K562 (cell line): Measurements from ENCODE around the gene SRMS.

Experiments
- EZH2 ChIP-seq: IDR thresholded peaks from 2 replicates; pipeline ENCODE4 v1.6.1; 2012; ENCODE audit warnings: low read depth, mild to moderate bottlenecking, inconsistent platforms, low read length, borderline replicate concordance
- JUN ChIP-seq, 2 experiments: sonication (generic) in 1 of 2; formaldehyde crosslinking in 1 of 2; IDR thresholded peaks; 2 replicates each; pipeline versions ENCODE4 v1.6.1 to v1.8.0; 2012 to 2022; ENCODE audit warnings: borderline replicate concordance in 2 of 2, mild to moderate bottlenecking in 2 of 2, improper control_type of control experiment in 1 of 2, low read depth in 1 of 2, low read length in 1 of 2, missing genetic modification reagents in 1 of 2
- MYNN ChIP-seq, 2 experiments: sonication (generic); formaldehyde crosslinking in 1 of 2; IDR thresholded peaks; 2 replicates each; pipeline versions ENCODE4 v1.5.0 to v1.6.1; 2016 to 2020; ENCODE audit warnings: antibody characterized with exemption in 1 of 2, missing genetic modification reagents in 1 of 2
- NRF1 ChIP-seq, 2 experiments: fragments of 450-650 bp; IDR thresholded peaks in 1 of 2; conservative IDR thresholded peaks in 1 of 2; 2 replicates each; pipeline ENCODE4 v1.6.1; 2014; ENCODE audit warnings: mild to moderate bottlenecking in 2 of 2
- PPARD ChIP-seq: fragments of 250-450 bp; sonication (Bioruptor Pico); IDR thresholded peaks from 2 replicates; pipeline ENCODE4 v1.8.0; 2022; ENCODE audit warnings: inconsistent platforms, mild to moderate bottlenecking, moderate library complexity
- ZNF398 ChIP-seq: fragments of 250-450 bp; sonication (Bioruptor Pico); IDR thresholded peaks from 2 replicates; pipeline ENCODE4 v1.8.0; 2021; ENCODE audit warnings: moderate library complexity, mild to moderate bottlenecking, inconsistent platforms
- ZZZ3 ChIP-seq: fragments of 450-650 bp; IDR thresholded peaks from 2 replicates; pipeline ENCODE4 v1.6.1; 2016; ENCODE audit warnings: antibody characterized with exemption, mild to moderate bottlenecking, moderate library complexity
- TF ChIP-seq, protein P1 (sequence below): sonication (generic); formaldehyde crosslinking; IDR thresholded peaks from 2 replicates; pipeline ENCODE4 v1.8.1; 2022; ENCODE audit warnings: missing genetic modification reagents

- TF ChIP-seq ZNF398 (CRISPR knock-in tag) (no peak), JUN (IDR thresholded peaks at IDR 0.05; ENCODE audit: borderline replicate concordance, low read depth, low read length) (no peak), JUN (CRISPR knock-in tag; IDR thresholded peaks at IDR 0.05; ENCODE audit: borderline replicate concordance) (peak; percentile 38; the same call in 1 of the 2 replicates), ZZZ3 (no peak), NRF1 (conservative IDR thresholded peaks at IDR 0.05 in 1 of 2, IDR thresholded peaks at IDR 0.05 in 1 of 2) (peak; percentile 86 to 87; a peak in 3 of 4 replicates), PPARD (CRISPR knock-in tag) (no peak), MYNN (IDR thresholded peaks at IDR 0.05) (no peak), MYNN (CRISPR knock-in tag; IDR thresholded peaks at IDR 0.05) (no peak), EZH2 (no peak)
- TF ChIP-seq, protein P1, sequence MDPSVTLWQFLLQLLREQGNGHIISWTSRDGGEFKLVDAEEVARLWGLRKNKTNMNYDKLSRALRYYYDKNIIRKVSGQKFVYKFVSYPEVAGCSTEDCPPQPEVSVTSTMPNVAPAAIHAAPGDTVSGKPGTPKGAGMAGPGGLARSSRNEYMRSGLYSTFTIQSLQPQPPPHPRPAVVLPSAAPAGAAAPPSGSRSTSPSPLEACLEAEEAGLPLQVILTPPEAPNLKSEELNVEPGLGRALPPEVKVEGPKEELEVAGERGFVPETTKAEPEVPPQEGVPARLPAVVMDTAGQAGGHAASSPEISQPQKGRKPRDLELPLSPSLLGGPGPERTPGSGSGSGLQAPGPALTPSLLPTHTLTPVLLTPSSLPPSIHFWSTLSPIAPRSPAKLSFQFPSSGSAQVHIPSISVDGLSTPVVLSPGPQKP (CRISPR knock-in tag), result no peak
Measured at GRCh38 chr20:63520504-63520933, 27.0 kb downstream of the SRMS start, which contains the start of gene PPDPF.
